ENCODE results near the gene RPL7A.

Gene RPL7A

GRCh38 chr9:133354766-133355165, 6.7 kb downstream of the RPL7A start:
- DNase-seq (ENCODE audit: low read depth) = no peak
- TF ChIP-seq CTCF (IDR thresholded peaks at IDR 0.05; ENCODE audit: low read length, missing control alignments) = no peak
- H3K4me3 ChIP-seq (replicated peaks; ENCODE audit: low read depth, low read length) = no peak overlapping the region

- peak overlapping the region; percentile 83 for H3K4me3 ChIP-seq (replicated peaks; ENCODE audit: low read depth, low read length)
- DNase-seq (ENCODE audit: low read depth) = no peak
- TF ChIP-seq CTCF (IDR thresholded peaks at IDR 0.05; ENCODE audit: low read length, missing control alignments) = no peak
These were observed 7.9 kb downstream of the RPL7A start for GRCh38 chr9:133355881-133356357.

GRCh38 chr9:133356391-133357091, 8.5 kb downstream of the RPL7A start, which contains the start of the genes SURF1 and SURF2:
TSS of gene SURF1 (minus strand) at chr9:133356487. CDS start at chr9:133356453, 34 bp downstream.
TSS of gene SURF2 (plus strand) at chr9:133356550. CDS start at chr9:133356593, 43 bp downstream.
- peak within 1 kb of the TSS; percentile 83 for H3K4me3 ChIP-seq (replicated peaks; ENCODE audit: low read depth, low read length)
- no peak for TF ChIP-seq CTCF (IDR thresholded peaks at IDR 0.05; ENCODE audit: low read length, missing control alignments)
- peak; percentile 72 for DNase-seq (ENCODE audit: low read depth)

- DNase-seq (ENCODE audit: low read depth) = no peak
- H3K4me3 ChIP-seq (replicated peaks; ENCODE audit: low read depth, low read length) = no peak overlapping the region
These were observed 9.6 kb downstream of the RPL7A start for GRCh38 chr9:133357656-133358055.

GRCh38 chr9:133359399-133360175, 11.6 kb downstream of the RPL7A start:
- peak; percentile 24 for TF ChIP-seq CTCF (IDR thresholded peaks at IDR 0.05; ENCODE audit: low read length, missing control alignments)
- no peak for DNase-seq (ENCODE audit: low read depth)
- no peak overlapping the region for H3K4me3 ChIP-seq (replicated peaks; ENCODE audit: low read depth, low read length)

More at GRCh38 chr9:133357656-133358055, 9.6 kb downstream of the RPL7A start:
- TF ChIP-seq CTCF (IDR thresholded peaks at IDR 0.05; ENCODE audit: low read length, missing control alignments) = no peak

- H3K4me3 ChIP-seq (replicated peaks; ENCODE audit: low read depth, low read length) = no peak overlapping the region
- DNase-seq (ENCODE audit: low read depth) = no peak
- no peak for TF ChIP-seq CTCF (IDR thresholded peaks at IDR 0.05; ENCODE audit: low read length, missing control alignments)
These were observed 12.7 kb downstream of the RPL7A start for GRCh38 chr9:133360400-133361393.
